HG03460 (cell line): Measurements from ENCODE around the gene TGIF1.
"Not testable (repeated sequence)": the region's sequence is repeated elsewhere in the genome, so short reads cannot be mapped to it uniquely, and the experiment has no call there.

Source experiments
- ATAC-seq: cut with Tn5 transposase; IDR thresholded peaks from one replicate; pipeline ENCODE4 v1.9.1; 2021; ENCODE audit not compliant: unreplicated experiment

Gene TGIF1

GRCh38 chr18:3455090-3455635 lies 5.2 kb downstream of the TGIF1 start:
- no peak for ATAC-seq

- ATAC-seq, result no peak
Measured at GRCh38 chr18:3455907-3456685, 6.1 kb downstream of the TGIF1 start.

- no peak for ATAC-seq
Measured at GRCh38 chr18:3456686-3457069, 6.7 kb downstream of the TGIF1 start.

GRCh38 chr18:3457261-3457724 lies 7.3 kb downstream of the TGIF1 start:
- ATAC-seq, result no peak

- ATAC-seq, result no peak
Measured at GRCh38 chr18:3458378-3458777, 8.4 kb downstream of the TGIF1 start.

- no peak for ATAC-seq
Measured at GRCh38 chr18:3458952-3459853, 9.2 kb downstream of the TGIF1 start.

GRCh38 chr18:3460823-3461398 lies 10.9 kb downstream of the TGIF1 start:
- ATAC-seq, result no peak

- no peak for ATAC-seq
Measured at GRCh38 chr18:3461704-3462103, 11.7 kb downstream of the TGIF1 start.

GRCh38 chr18:3463051-3463450 lies 13.1 kb downstream of the TGIF1 start:
- no peak for ATAC-seq

GRCh38 chr18:3466045-3466444 lies 16.1 kb downstream of the TGIF1 start:
- ATAC-seq, result no peak

- no peak for ATAC-seq
Measured at GRCh38 chr18:3466872-3467271, 16.9 kb downstream of the TGIF1 start.

- ATAC-seq, result no peak
Measured at GRCh38 chr18:3468066-3468705, 18.2 kb downstream of the TGIF1 start.

- no peak for ATAC-seq
Measured at GRCh38 chr18:3468833-3469232, 18.9 kb downstream of the TGIF1 start.

- no peak for ATAC-seq
Measured at GRCh38 chr18:3471141-3471648, 21.2 kb downstream of the TGIF1 start.

- ATAC-seq, result not testable (repeated sequence)
Measured at GRCh38 chr18:3472121-3472520, 22.1 kb downstream of the TGIF1 start.

GRCh38 chr18:3472681-3473544 lies 22.9 kb downstream of the TGIF1 start:
- peak; percentile 88 for ATAC-seq

GRCh38 chr18:3478262-3478978 lies 28.4 kb downstream of the TGIF1 start:
- ATAC-seq, result no peak

GRCh38 chr18:3479978-3480509 lies 30.1 kb downstream of the TGIF1 start:
- no peak for ATAC-seq
